HL-60 (cell line): Measurements from ENCODE around the gene CHKB.

Experiments used
- DNase-seq, 2 experiments: peaks; one replicate each; pipeline ENCODE4 v3.0.0-alpha.2; 2010 to 2020; ENCODE audit warnings: low read depth in 1 of 2, low spot score in 1 of 2
- H3K27ac ChIP-seq: fragments of 250-450 bp; sonication (Bioruptor Pico); replicated peaks from 2 replicates; pipeline ENCODE4 v1.5.1; 2020; ENCODE audit warnings: mild to moderate bottlenecking, moderate library complexity
- H3K27me3 ChIP-seq: fragments of 250-450 bp; sonication (Bioruptor Pico); 2 replicates; pipeline ENCODE4 v1.5.1; 2021; ENCODE audit warnings: mild to moderate bottlenecking, moderate library complexity; ENCODE audit not compliant: insufficient read depth, poor library complexity, severe bottlenecking
- H3K4me3 ChIP-seq: replicated peaks from 2 replicates; pipeline ENCODE4 v1.5.1; 2011; ENCODE audit warnings: mild to moderate bottlenecking, control low read depth, low read length; ENCODE audit not compliant: insufficient read depth
- CTCF ChIP-seq: IDR thresholded peaks from one replicate; pipeline ENCODE4 v1.5.1; 2011; ENCODE audit warnings: low read length, control low read depth, inconsistent platforms; ENCODE audit not compliant: insufficient read depth
- GABPA ChIP-seq: IDR thresholded peaks from 2 replicates; pipeline ENCODE4 v1.6.1; 2012; ENCODE audit warnings: low read depth
- POLR2AphosphoS5 ChIP-seq: IDR thresholded peaks from 2 replicates; pipeline ENCODE4 v1.6.1; 2012; ENCODE audit warnings: low read depth
- SPI1 ChIP-seq: IDR thresholded peaks from 2 replicates; pipeline ENCODE4 v1.6.1; 2012; ENCODE audit warnings: low read depth, mild to moderate bottlenecking, borderline replicate concordance
- TF ChIP-seq, protein P1 (sequence below): IDR thresholded peaks from 2 replicates; pipeline ENCODE4 v1.6.1; 2012; ENCODE audit warnings: low read depth; ENCODE audit not compliant: insufficient replicate concordance

CHKB gene

GRCh38 chr22:50548040-50548920 lies 34.4 kb downstream of the CHKB start:
- DNase-seq: no peak
- no peak overlapping the region for H3K4me3 ChIP-seq
- no peak overlapping the region for H3K27ac ChIP-seq
- no peaks in the 10 kb centered on the region for H3K27me3 ChIP-seq
- TF ChIP-seq POLR2AphosphoS5 (no peak), GABPA (no peak), CTCF (no peak), SPI1 (no peak)

DNA sequence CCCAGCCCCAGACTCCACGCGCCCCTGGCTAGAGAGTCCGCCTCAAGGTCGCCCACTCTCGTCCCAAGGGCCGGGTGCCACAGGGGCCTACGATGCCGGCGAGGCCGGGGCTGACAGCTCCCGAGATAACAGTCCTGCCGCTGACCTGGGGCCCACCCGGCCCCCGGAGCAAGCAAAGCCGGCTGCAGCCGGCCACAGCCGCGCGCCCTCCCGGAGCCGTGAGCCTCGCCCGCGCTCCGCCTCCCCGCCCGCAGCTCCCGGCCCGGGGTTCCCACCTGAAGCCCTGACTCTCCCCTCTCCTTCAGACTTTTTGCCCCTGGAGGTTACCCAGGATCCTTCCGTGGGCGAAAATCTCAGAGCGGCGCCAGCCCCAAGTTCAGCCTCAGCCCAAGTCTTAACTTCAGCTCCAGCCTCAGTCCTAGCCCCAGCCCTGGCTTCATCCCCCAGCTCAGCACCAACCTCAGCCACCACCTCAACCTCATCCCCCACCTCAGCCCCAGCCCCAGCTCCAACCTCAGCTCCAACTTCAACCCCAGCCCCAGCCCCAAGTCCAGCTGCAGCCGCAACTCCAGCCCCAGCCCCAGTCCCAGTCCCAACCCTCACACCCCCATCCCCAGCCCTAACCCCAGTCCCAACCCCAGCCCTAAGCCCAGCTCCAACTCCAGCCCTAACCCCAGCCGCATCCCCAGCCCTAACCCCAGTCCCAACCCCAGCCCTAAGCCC lies 35.2 kb downstream of the CHKB start:
- no peak for DNase-seq
- no peaks in the 10 kb centered on the region for H3K27me3 ChIP-seq
- no peak overlapping the region for H3K27ac ChIP-seq
- no peak overlapping the region for H3K4me3 ChIP-seq
- TF ChIP-seq, protein P1, sequence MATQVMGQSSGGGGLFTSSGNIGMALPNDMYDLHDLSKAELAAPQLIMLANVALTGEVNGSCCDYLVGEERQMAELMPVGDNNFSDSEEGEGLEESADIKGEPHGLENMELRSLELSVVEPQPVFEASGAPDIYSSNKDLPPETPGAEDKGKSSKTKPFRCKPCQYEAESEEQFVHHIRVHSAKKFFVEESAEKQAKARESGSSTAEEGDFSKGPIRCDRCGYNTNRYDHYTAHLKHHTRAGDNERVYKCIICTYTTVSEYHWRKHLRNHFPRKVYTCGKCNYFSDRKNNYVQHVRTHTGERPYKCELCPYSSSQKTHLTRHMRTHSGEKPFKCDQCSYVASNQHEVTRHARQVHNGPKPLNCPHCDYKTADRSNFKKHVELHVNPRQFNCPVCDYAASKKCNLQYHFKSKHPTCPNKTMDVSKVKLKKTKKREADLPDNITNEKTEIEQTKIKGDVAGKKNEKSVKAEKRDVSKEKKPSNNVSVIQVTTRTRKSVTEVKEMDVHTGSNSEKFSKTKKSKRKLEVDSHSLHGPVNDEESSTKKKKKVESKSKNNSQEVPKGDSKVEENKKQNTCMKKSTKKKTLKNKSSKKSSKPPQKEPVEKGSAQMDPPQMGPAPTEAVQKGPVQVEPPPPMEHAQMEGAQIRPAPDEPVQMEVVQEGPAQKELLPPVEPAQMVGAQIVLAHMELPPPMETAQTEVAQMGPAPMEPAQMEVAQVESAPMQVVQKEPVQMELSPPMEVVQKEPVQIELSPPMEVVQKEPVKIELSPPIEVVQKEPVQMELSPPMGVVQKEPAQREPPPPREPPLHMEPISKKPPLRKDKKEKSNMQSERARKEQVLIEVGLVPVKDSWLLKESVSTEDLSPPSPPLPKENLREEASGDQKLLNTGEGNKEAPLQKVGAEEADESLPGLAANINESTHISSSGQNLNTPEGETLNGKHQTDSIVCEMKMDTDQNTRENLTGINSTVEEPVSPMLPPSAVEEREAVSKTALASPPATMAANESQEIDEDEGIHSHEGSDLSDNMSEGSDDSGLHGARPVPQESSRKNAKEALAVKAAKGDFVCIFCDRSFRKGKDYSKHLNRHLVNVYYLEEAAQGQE: no peak
- TF ChIP-seq CTCF (no peak), SPI1 (no peak)

GRCh38 chr22:50546326-50547262 lies 36.1 kb downstream of the CHKB start:
- no peaks in the 10 kb centered on the region for H3K27me3 ChIP-seq
- H3K4me3 ChIP-seq: no peak overlapping the region
- no peak for TF ChIP-seq GABPA
- no peak for TF ChIP-seq POLR2AphosphoS5
- TF ChIP-seq, protein P1: no peak
- TF ChIP-seq CTCF: no peak
- no peak for TF ChIP-seq SPI1
- no peak overlapping the region for H3K27ac ChIP-seq
- DNase-seq: no peak
